ENCODE measurements around the gene CFL2.

DNA sequence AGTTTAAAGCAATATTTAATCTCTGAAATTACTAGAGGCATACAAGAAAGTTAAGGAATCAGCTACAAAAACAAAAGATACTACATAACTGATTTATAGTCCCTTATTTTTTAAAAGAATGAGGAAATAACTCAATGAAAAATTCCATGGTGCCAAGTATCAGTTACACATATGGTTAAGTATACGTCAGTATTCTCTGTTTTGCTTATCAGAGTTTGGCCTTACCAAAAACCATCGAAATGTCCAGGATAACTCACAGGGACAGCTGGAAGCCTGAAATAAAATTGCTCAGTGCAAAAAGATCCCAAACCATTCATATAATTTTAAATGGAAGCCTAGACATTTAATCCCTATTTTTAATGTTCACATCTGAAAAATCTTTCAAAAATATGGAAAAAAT lies 3.6 kb downstream of the CFL2 start:
- TF ChIP-seq, protein P1, sequence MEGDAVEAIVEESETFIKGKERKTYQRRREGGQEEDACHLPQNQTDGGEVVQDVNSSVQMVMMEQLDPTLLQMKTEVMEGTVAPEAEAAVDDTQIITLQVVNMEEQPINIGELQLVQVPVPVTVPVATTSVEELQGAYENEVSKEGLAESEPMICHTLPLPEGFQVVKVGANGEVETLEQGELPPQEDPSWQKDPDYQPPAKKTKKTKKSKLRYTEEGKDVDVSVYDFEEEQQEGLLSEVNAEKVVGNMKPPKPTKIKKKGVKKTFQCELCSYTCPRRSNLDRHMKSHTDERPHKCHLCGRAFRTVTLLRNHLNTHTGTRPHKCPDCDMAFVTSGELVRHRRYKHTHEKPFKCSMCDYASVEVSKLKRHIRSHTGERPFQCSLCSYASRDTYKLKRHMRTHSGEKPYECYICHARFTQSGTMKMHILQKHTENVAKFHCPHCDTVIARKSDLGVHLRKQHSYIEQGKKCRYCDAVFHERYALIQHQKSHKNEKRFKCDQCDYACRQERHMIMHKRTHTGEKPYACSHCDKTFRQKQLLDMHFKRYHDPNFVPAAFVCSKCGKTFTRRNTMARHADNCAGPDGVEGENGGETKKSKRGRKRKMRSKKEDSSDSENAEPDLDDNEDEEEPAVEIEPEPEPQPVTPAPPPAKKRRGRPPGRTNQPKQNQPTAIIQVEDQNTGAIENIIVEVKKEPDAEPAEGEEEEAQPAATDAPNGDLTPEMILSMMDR (IDR thresholded peaks at IDR 0.05), result no peak
- TF ChIP-seq POLR2A (IDR thresholded peaks at IDR 0.05), result no peak
- no peak for TF ChIP-seq POLR2AphosphoS5 (IDR thresholded peaks at IDR 0.05)
- TF ChIP-seq EP300 (IDR thresholded peaks at IDR 0.05), result no peak
